Osteoblast (primary cell): ENCODE results near the gene TBX6. TPM values are rescaled to one million over a fixed set of nuclear protein-coding genes. Genes with fewer than 3 reads are reported as not detected.

Experiments used
- DNase-seq: peaks from one replicate; pipeline ENCODE4 v3.0.0; 2011; ENCODE audit warnings: low spot score, mixed read lengths; ENCODE audit not compliant: insufficient read length; ENCODE audit errors: missing footprints
- H2AFZ ChIP-seq: 2 replicates; pipeline ENCODE4 v1.6.0; 2011; ENCODE audit warnings: mild to moderate bottlenecking, low read length
- H3K27ac ChIP-seq: 2 replicates; pipeline ENCODE4 v1.5.1; 2011; ENCODE audit warnings: mild to moderate bottlenecking, low read depth, low read length, moderate library complexity
- H3K27me3 ChIP-seq: 2 replicates; pipeline ENCODE4 v1.6.0; 2012; ENCODE audit warnings: mild to moderate bottlenecking, control low read depth, inconsistent platforms, low read length, moderate library complexity; ENCODE audit not compliant: insufficient read depth
- H3K36me3 ChIP-seq: 2 replicates; pipeline ENCODE4 v1.5.1; 2011; ENCODE audit warnings: mild to moderate bottlenecking, low read length, control low read depth, moderate library complexity; ENCODE audit not compliant: insufficient read depth
- H3K4me1 ChIP-seq: 2 replicates; pipeline ENCODE4 v1.5.1; 2011; ENCODE audit warnings: mild to moderate bottlenecking, low read length, control low read depth, moderate library complexity; ENCODE audit not compliant: insufficient read depth
- H3K4me2 ChIP-seq: 2 replicates; pipeline ENCODE4 v1.6.0; 2011; ENCODE audit warnings: mild to moderate bottlenecking, low read length; ENCODE audit not compliant: insufficient read depth
- H3K4me3 ChIP-seq: fragments of 200-600 bp; sonication (generic); 3 replicates; pipeline ENCODE4 v1.5.1; 2012; ENCODE audit warnings: mild to moderate bottlenecking, low read length, inconsistent platforms; ENCODE audit not compliant: insufficient read depth
- H3K79me2 ChIP-seq: 2 replicates; pipeline ENCODE4 v1.6.0; 2012; ENCODE audit warnings: mild to moderate bottlenecking, low read length, control low read depth, inconsistent platforms; ENCODE audit not compliant: insufficient read depth
- H3K9me3 ChIP-seq: 2 replicates; pipeline ENCODE4 v1.5.1; 2011; ENCODE audit warnings: low read depth, low read length, control low read depth
- H4K20me1 ChIP-seq: 2 replicates; pipeline ENCODE4 v1.6.0; 2012; ENCODE audit warnings: mild to moderate bottlenecking, low read length, control low read depth; ENCODE audit not compliant: insufficient read depth
- total RNA-seq: library from RNA; depleted of rRNA; stranded (reverse); fragments of >200 nt; gene quantifications from 2 replicates; pipeline ENCODE4 v1.2.3, GENCODE V29; 2012
- TF ChIP-seq, protein P1 (sequence below): IDR thresholded peaks from 2 replicates; pipeline ENCODE4 v1.5.1; 2011; ENCODE audit warnings: mild to moderate bottlenecking, low read depth, low read length, moderate library complexity; ENCODE audit errors: extremely low read depth

The TBX6 gene
- total RNA-seq, 1 donor: 0.36 TPM

DNA sequence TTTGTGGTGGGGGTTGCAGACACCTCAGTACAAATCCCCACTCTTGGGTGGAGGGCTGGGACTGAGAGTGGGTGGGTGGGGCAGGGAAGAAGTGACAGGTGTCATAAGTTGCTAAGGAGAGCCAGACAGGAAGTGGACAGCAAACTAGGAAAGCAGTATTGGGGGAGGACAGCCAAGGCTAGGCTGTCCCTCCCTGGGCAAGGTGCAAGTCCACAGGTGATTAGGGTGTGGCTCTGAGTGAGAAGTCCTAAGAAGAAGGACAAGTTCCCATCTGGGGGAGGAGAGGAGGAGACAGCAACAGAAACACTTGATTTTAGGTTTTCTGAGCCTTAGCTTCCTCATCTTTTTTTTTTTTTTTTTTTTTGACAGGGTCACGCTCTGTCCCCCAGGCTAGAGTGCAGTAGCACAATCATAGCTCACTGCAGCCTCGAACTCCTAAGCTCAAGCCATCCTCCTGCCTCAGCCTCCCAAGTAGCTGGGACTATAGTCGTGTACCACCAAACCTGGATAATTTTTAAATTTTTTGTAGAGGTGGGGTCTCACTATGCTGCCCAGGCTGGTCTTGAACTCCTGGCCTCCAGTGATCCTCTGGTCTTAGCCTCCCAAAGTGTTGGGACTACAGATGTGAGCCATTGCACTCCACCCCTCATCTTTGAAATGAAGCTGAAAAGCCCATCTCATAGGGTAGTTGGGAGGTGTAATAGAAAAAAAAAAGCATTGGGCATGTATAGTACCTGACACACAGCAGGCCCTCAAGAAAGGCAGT, 28.8 kb upstream of the TBX6 start:
- Histone ChIP-seq H3K27me3 (no peaks in the 10 kb centered on the region), H3K36me3 (peaks cover 40% of the 10 kb centered on the region), H4K20me1 (peaks cover 4% of the 10 kb centered on the region), H2AFZ (no peak overlapping the region), H3K9me3 (no peaks in the 10 kb centered on the region), H3K4me3 (no peak overlapping the region), H3K4me1 (peaks cover 27% of the 10 kb centered on the region), H3K79me2 (peaks cover 6% of the 10 kb centered on the region), H3K27ac (no peak overlapping the region), H3K4me2 (no peak overlapping the region)
- DNase-seq: no peak
- TF ChIP-seq, protein P1, sequence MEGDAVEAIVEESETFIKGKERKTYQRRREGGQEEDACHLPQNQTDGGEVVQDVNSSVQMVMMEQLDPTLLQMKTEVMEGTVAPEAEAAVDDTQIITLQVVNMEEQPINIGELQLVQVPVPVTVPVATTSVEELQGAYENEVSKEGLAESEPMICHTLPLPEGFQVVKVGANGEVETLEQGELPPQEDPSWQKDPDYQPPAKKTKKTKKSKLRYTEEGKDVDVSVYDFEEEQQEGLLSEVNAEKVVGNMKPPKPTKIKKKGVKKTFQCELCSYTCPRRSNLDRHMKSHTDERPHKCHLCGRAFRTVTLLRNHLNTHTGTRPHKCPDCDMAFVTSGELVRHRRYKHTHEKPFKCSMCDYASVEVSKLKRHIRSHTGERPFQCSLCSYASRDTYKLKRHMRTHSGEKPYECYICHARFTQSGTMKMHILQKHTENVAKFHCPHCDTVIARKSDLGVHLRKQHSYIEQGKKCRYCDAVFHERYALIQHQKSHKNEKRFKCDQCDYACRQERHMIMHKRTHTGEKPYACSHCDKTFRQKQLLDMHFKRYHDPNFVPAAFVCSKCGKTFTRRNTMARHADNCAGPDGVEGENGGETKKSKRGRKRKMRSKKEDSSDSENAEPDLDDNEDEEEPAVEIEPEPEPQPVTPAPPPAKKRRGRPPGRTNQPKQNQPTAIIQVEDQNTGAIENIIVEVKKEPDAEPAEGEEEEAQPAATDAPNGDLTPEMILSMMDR: no peak

DNA sequence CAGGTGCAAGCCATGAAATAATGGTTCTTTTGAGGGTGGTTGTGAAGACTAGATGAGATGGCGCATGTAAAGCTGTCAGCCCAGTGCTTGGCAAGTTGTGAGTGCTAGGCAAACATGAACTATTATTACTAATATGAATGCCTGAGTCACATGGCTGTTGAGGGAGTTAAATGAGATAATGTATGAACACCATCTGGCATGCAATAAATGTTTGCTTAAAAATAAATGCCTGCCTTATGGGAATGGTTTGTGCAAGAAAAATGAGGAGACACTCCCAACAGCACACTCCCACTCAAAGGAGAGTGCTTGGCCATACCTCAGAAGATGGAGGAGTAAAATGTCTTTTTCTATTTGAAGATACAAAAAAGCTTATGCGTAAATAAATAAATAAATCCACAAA, 27.7 kb upstream of the TBX6 start:
- Histone ChIP-seq H3K4me3 (no peak overlapping the region), H3K4me1 (peaks cover 22% of the 10 kb centered on the region), H3K4me2 (no peak overlapping the region), H3K79me2 (peaks cover 6% of the 10 kb centered on the region), H3K36me3 (peaks cover 45% of the 10 kb centered on the region), H2AFZ (no peak overlapping the region), H3K27me3 (no peaks in the 10 kb centered on the region), H4K20me1 (peaks cover 4% of the 10 kb centered on the region), H3K27ac (no peak overlapping the region), H3K9me3 (no peaks in the 10 kb centered on the region)
- TF ChIP-seq, protein P1: no peak
- DNase-seq: no peak

DNA sequence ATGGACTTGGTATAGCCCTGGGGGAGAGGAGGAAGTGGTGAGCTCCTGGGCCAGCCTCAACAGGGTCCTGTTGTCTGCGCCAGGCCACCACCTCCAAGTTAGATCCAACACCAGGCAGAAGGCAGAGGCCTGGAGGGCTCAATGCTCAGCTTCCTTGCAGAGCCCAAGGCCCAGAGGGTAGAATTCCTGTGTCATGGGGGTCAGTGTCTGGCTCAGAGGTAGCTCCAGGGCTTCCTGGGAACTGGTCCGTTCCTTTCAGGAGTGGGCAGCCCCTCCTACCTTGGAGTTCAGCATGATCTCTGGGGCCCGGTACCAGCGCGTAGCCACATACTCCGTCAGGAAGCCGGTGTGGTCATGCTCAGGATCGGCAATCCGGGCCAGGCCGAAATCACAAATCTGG, 26.0 kb upstream of the TBX6 start:
- no peak overlapping the region for H2AFZ ChIP-seq
- no peaks in the 10 kb centered on the region for H3K27me3 ChIP-seq
- TF ChIP-seq, protein P1: no peak
- no peak overlapping the region for H3K4me3 ChIP-seq
- peaks cover 4% of the 10 kb centered on the region for H4K20me1 ChIP-seq
- no peak for DNase-seq
- H3K9me3 ChIP-seq: no peaks in the 10 kb centered on the region
- H3K36me3 ChIP-seq: peaks cover 45% of the 10 kb centered on the region
- H3K79me2 ChIP-seq: peaks cover 6% of the 10 kb centered on the region
- H3K4me1 ChIP-seq: peaks cover 20% of the 10 kb centered on the region
- no peak overlapping the region for H3K4me2 ChIP-seq
- no peak overlapping the region for H3K27ac ChIP-seq

DNA sequence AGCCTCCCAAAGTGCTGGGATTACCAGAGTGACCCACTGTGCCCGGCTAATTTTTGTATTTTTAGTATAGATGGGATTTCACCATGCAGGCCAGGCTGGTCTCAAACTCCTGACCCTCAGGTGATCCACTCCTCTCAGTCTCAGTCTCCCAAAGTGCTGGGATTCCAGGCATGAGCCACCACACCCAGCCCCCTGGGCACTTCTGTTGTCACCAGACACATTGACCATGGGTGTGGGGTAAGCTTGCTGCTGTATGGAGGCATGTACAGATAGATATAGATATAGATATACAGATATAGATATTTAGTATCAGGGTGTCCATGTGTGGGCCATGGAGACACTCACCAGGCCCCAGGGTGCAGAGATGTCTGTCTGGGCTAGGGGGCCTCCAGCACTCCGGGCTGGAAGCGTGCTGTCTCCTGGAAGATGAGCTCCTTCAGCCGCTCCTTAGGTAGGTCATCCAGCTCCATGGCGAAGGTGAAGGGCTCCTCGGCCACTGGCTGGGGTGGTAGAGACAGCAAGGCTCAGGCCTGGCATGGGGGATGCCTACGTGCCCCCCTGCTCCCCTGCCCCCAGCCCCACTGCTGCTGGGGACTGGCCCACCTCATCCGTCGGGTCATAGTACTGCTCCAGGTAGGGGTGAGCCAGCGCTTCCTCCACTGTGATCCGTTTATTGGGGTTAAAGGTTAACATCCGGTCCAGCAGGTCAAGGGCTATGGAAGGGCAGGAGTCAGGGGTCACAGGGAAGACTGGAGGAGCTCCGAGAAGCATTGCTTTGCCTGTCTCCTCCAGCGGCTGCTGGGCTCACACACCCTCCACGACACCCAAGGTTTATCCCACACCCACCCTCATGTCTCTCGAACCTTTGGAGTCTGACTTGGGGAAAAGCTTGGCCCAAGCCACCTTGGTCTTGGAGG, 24.8 kb upstream of the TBX6 start:
- TF ChIP-seq, protein P1: no peak
- DNase-seq: no peak
- Histone ChIP-seq H4K20me1 (peaks cover 4% of the 10 kb centered on the region), H3K9me3 (no peaks in the 10 kb centered on the region), H3K4me3 (no peak overlapping the region), H2AFZ (no peak overlapping the region), H3K36me3 (peaks cover 50% of the 10 kb centered on the region), H3K4me1 (peaks cover 10% of the 10 kb centered on the region), H3K4me2 (no peak overlapping the region), H3K27me3 (no peaks in the 10 kb centered on the region), H3K27ac (no peak overlapping the region), H3K79me2 (no peaks in the 10 kb centered on the region)
